Fibroblast of lung (primary cell): ENCODE measurements around the gene RERE. TPM values are rescaled to one million over a fixed set of nuclear protein-coding genes. Genes with fewer than 3 reads are reported as not detected.

Experiments
- DNase-seq, 2 donors: peaks; one replicate each; pipeline versions ENCODE4 v3.0.0 to v3.0.0-alpha.2; 2010; ENCODE audit warnings: low read depth in 2 of 2
- H2AFZ ChIP-seq: 2 replicates; pipeline ENCODE4 v1.5.1; 2012; ENCODE audit warnings: low read length, control low read depth, inconsistent platforms
- H3K27ac ChIP-seq: 2 replicates; pipeline ENCODE4 v1.5.1; 2011; ENCODE audit warnings: low read length, control low read depth; ENCODE audit not compliant: insufficient read depth
- H3K27me3 ChIP-seq: 2 replicates; pipeline ENCODE4 v1.5.1; 2011; ENCODE audit warnings: mild to moderate bottlenecking, low read length; ENCODE audit not compliant: control insufficient read depth, insufficient read depth
- H3K36me3 ChIP-seq: 2 replicates; pipeline ENCODE4 v1.5.1; 2011; ENCODE audit warnings: low read length; ENCODE audit not compliant: control insufficient read depth, insufficient read depth
- H3K4me1 ChIP-seq: 2 replicates; pipeline ENCODE4 v1.5.1; 2011; ENCODE audit warnings: low read length; ENCODE audit not compliant: control insufficient read depth, insufficient read depth; ENCODE audit errors: extremely low read depth
- H3K4me2 ChIP-seq: 2 replicates; pipeline ENCODE4 v1.5.1; 2011; ENCODE audit warnings: low read length, control low read depth; ENCODE audit not compliant: insufficient read depth; ENCODE audit errors: extremely low read depth
- H3K4me3 ChIP-seq, 4 experiments: fragments of 200-600 bp in 1 of 4; sonication (generic) in 1 of 4; replicated peaks in 1 of 4; 2 replicates each; pipeline ENCODE4 v1.5.1; 2011 to 2016; ENCODE audit warnings: low read length in 4 of 4, low read depth in 3 of 4, mild to moderate bottlenecking in 3 of 4, control low read depth in 2 of 4, inconsistent platforms in 1 of 4, mixed read lengths in 1 of 4; ENCODE audit not compliant: insufficient read depth in 1 of 4; ENCODE audit errors: control extremely low read depth in 1 of 4
- H3K79me2 ChIP-seq: 2 replicates; pipeline ENCODE4 v1.5.1; 2012; ENCODE audit warnings: mild to moderate bottlenecking, low read length, inconsistent platforms; ENCODE audit not compliant: control insufficient read depth, insufficient read depth
- H3K9ac ChIP-seq: 2 replicates; pipeline ENCODE4 v1.5.1; 2011; ENCODE audit warnings: mild to moderate bottlenecking, low read length, control low read depth; ENCODE audit not compliant: insufficient read depth
- H3K9me3 ChIP-seq: 2 replicates; pipeline ENCODE4 v1.5.1; 2012; ENCODE audit warnings: low read depth, low read length; ENCODE audit not compliant: control insufficient read depth, insufficient read depth
- H4K20me1 ChIP-seq: 2 replicates; pipeline ENCODE4 v1.5.1; 2011; ENCODE audit warnings: low read length; ENCODE audit not compliant: control insufficient read depth, insufficient read depth; ENCODE audit errors: extremely low read depth
- CTCF ChIP-seq, 2 donors: IDR thresholded peaks in 1 of 2; conservative IDR thresholded peaks in 1 of 2; 1 replicate in 1 of 2; 2 replicates in 1 of 2; pipeline ENCODE4 v1.5.1; 2011 to 2012; ENCODE audit warnings: low read length in 2 of 2, control low read depth in 1 of 2, inconsistent platforms in 1 of 2, low read depth in 1 of 2, mild to moderate bottlenecking in 1 of 2
- EZH2 ChIP-seq: IDR thresholded peaks from 2 replicates; pipeline ENCODE4 v1.5.1; 2012; ENCODE audit warnings: low read length, control low read depth, mild to moderate bottlenecking; ENCODE audit errors: missing control alignments
- polyA plus RNA-seq, 2 donors: library from polyadenylated mRNA; depleted of rRNA in 1 of 2; stranded (reverse) in 1 of 2; unstranded in 1 of 2; fragments of >200 nt; gene quantifications; 2 replicates each; pipeline ENCODE4 v1.2.1, GENCODE V29; 2011 to 2012; ENCODE audit warnings: missing spikeins in 1 of 2
- total RNA-seq: library from RNA; depleted of rRNA; stranded (reverse); fragments of >200 nt; gene quantifications from 2 replicates; pipeline ENCODE4 v1.2.1, GENCODE V29; 2014

RERE gene
- total and polyA plus RNA-seq, 2 donors (not counting 1 experiment from before 2014, with no cell fraction given), result 3.7 to 51.0 TPM

- DNase-seq, result no peak
- TF ChIP-seq CTCF (conservative IDR thresholded peaks at IDR 0.05 in 1 of 2, IDR thresholded peaks at IDR 0.05 in 1 of 2; ENCODE audit: low read depth in 1 of 2, low read length in 2 of 2), result no peak
- no peak for TF ChIP-seq EZH2
Observed at GRCh38 chr1:8338526-8339202, 478.8 kb downstream of the RERE start.

DNA sequence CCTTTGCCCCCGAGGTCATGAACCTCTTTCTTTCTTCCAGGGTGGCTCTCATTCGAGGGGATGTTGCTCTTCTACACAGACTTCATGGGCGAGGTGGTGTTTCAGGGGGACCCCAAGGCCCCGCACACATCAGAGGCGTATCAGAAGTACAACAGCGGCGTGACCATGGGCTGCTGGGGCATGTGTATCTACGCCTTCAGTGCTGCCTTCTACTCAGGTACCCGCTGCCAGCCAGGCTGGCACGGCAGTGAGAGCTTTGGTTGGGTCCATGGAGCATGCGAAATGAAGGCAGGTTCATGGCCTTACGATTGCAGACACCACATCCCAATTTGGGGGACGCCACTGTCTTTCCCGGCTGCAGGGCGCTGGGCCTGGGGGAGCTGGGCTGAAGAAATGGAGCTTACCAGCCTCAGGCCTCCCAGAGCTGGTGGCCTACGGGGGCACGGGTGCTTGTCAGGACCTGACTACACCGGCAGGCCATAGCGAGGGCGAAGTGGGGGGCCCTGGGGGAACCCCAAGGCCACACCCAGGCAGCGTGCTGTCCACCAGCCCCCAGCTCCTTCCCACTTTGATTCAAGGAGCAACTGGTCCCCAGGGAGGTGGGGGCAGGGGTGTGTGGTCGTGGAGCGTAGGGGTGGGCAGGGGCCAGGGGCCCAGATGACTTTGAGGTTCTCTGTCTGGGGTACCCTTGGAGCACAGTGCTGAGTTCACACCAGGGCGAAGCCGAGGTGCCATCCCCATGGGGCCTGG lies 479.5 kb downstream of the RERE start:
- no peaks in the 10 kb centered on the region for H3K9me3 ChIP-seq
- H3K36me3 ChIP-seq, result no peaks in the 10 kb centered on the region
- TF ChIP-seq EZH2, result no peak
- no peak for TF ChIP-seq CTCF (conservative IDR thresholded peaks at IDR 0.05 in 1 of 2, IDR thresholded peaks at IDR 0.05 in 1 of 2; ENCODE audit: low read depth in 1 of 2, low read length in 2 of 2)
- no peaks in the 10 kb centered on the region for H3K27me3 ChIP-seq
- H3K9ac ChIP-seq, result no peak overlapping the region
- no peaks in the 10 kb centered on the region for H4K20me1 ChIP-seq
- no peak overlapping the region for H3K4me2 ChIP-seq
- no peak overlapping the region for H3K4me3 ChIP-seq
- H3K4me1 ChIP-seq, result peaks cover 5% of the 10 kb centered on the region
- no peak overlapping the region for H2AFZ ChIP-seq
- DNase-seq, result no peak
- no peak overlapping the region for H3K27ac ChIP-seq
- H3K79me2 ChIP-seq, result no peaks in the 10 kb centered on the region

More at GRCh38 chr1:8338526-8339202, 478.8 kb downstream of the RERE start:
- H2AFZ ChIP-seq, result no peak overlapping the region
- H3K27ac ChIP-seq, result no peak overlapping the region
- H3K9me3 ChIP-seq, result no peaks in the 10 kb centered on the region
- H3K36me3 ChIP-seq, result no peaks in the 10 kb centered on the region
- no peak overlapping the region for H3K4me3 ChIP-seq
- no peaks in the 10 kb centered on the region for H4K20me1 ChIP-seq
- H3K9ac ChIP-seq, result no peak overlapping the region
- no peaks in the 10 kb centered on the region for H3K79me2 ChIP-seq
- peaks cover 10% of the 10 kb centered on the region for H3K4me1 ChIP-seq
- H3K4me2 ChIP-seq, result no peak overlapping the region
- H3K27me3 ChIP-seq, result no peaks in the 10 kb centered on the region

GRCh38 chr1:8335246-8335645 lies 482.2 kb downstream of the RERE start:
- TF ChIP-seq EZH2, result no peak
- no peak for TF ChIP-seq CTCF (conservative IDR thresholded peaks at IDR 0.05 in 1 of 2, IDR thresholded peaks at IDR 0.05 in 1 of 2; ENCODE audit: low read depth in 1 of 2, low read length in 2 of 2)
- H3K4me2 ChIP-seq, result no peak overlapping the region
- H3K27me3 ChIP-seq, result no peaks in the 10 kb centered on the region
- H3K9me3 ChIP-seq, result no peaks in the 10 kb centered on the region
- no peak overlapping the region for H2AFZ ChIP-seq
- no peaks in the 10 kb centered on the region for H3K79me2 ChIP-seq
- no peaks in the 10 kb centered on the region for H4K20me1 ChIP-seq
- no peak overlapping the region for H3K9ac ChIP-seq
- no peaks in the 10 kb centered on the region for H3K36me3 ChIP-seq
- H3K4me3 ChIP-seq, result no peak overlapping the region
- no peak for DNase-seq
- no peaks in the 10 kb centered on the region for H3K4me1 ChIP-seq
- no peak overlapping the region for H3K27ac ChIP-seq
